Mucosa of stomach (tissue), 1 donor: ENCODE data around the gene GJC2.

ENCODE experiments used
- H3K27me3 ChIP-seq: one replicate; pipeline ENCODE4 v1.7.0; 2013; ENCODE audit warnings: mild to moderate bottlenecking, low read length; ENCODE audit not compliant: control insufficient read depth, insufficient read depth
- H3K36me3 ChIP-seq: one replicate; pipeline ENCODE4 v1.7.0; 2013; ENCODE audit warnings: low read length; ENCODE audit not compliant: control insufficient read depth, insufficient read depth
- H3K4me1 ChIP-seq: one replicate; pipeline ENCODE4 v1.7.0; 2013; ENCODE audit warnings: mild to moderate bottlenecking, low read length; ENCODE audit not compliant: control insufficient read depth, insufficient read depth
- H3K4me3 ChIP-seq: one replicate; pipeline ENCODE4 v1.7.0; 2013; ENCODE audit warnings: low read length
- H3K9ac ChIP-seq: one replicate; pipeline ENCODE4 v1.7.0; 2013; ENCODE audit warnings: mild to moderate bottlenecking, low read length, moderate library complexity
- H3K9me3 ChIP-seq: one replicate; pipeline ENCODE4 v1.7.0; 2013; ENCODE audit warnings: mild to moderate bottlenecking, low read length, moderate library complexity; ENCODE audit not compliant: control insufficient read depth
- donor health status: Pancreatic carcinoma.

Gene GJC2

GRCh38 chr1:228156941-228157728, 7.4 kb downstream of the GJC2 start:
- Histone ChIP-seq H3K27me3 (peaks cover 9% of the 10 kb centered on the region), H3K9ac (no peak overlapping the region), H3K4me1 (peaks cover 18% of the 10 kb centered on the region), H3K4me3 (no peak overlapping the region), H3K9me3 (no peaks in the 10 kb centered on the region), H3K36me3 (no peaks in the 10 kb centered on the region)

- no peak overlapping the region for H3K4me3 ChIP-seq
- peaks cover 24% of the 10 kb centered on the region for H3K4me1 ChIP-seq
- no peaks in the 10 kb centered on the region for H3K9me3 ChIP-seq
- peaks cover 10% of the 10 kb centered on the region for H3K27me3 ChIP-seq
- no peak overlapping the region for H3K9ac ChIP-seq
- H3K36me3 ChIP-seq, result no peaks in the 10 kb centered on the region
Observed at GRCh38 chr1:228157729-228158126, 8.0 kb downstream of the GJC2 start.

GRCh38 chr1:228158151-228159007, 8.6 kb downstream of the GJC2 start:
- Histone ChIP-seq H3K9ac (no peak overlapping the region), H3K27me3 (peaks cover 10% of the 10 kb centered on the region)

GRCh38 chr1:228159008-228159665, 9.4 kb downstream of the GJC2 start:
- Histone ChIP-seq H3K9ac (no peak overlapping the region), H3K4me3 (no peak overlapping the region), H3K27me3 (peaks cover 10% of the 10 kb centered on the region), H3K4me1 (peaks cover 33% of the 10 kb centered on the region), H3K36me3 (no peaks in the 10 kb centered on the region), H3K9me3 (no peaks in the 10 kb centered on the region)

More at GRCh38 chr1:228158151-228159007, 8.6 kb downstream of the GJC2 start:
- peaks cover 30% of the 10 kb centered on the region for H3K4me1 ChIP-seq
- H3K4me3 ChIP-seq, result no peak overlapping the region
- no peaks in the 10 kb centered on the region for H3K9me3 ChIP-seq
- H3K36me3 ChIP-seq, result no peaks in the 10 kb centered on the region

- H3K36me3 ChIP-seq, result no peaks in the 10 kb centered on the region
- H3K27me3 ChIP-seq, result peaks cover 10% of the 10 kb centered on the region
- peaks cover 32% of the 10 kb centered on the region for H3K4me1 ChIP-seq
- H3K4me3 ChIP-seq, result no peak overlapping the region
- no peaks in the 10 kb centered on the region for H3K9me3 ChIP-seq
- no peak overlapping the region for H3K9ac ChIP-seq
Observed at GRCh38 chr1:228160201-228160761, 10.6 kb downstream of the GJC2 start.

GRCh38 chr1:228161362-228161761, 11.6 kb downstream of the GJC2 start:
- no peaks in the 10 kb centered on the region for H3K9me3 ChIP-seq
- peaks cover 10% of the 10 kb centered on the region for H3K27me3 ChIP-seq
- no peak overlapping the region for H3K9ac ChIP-seq
- no peaks in the 10 kb centered on the region for H3K36me3 ChIP-seq
- H3K4me1 ChIP-seq, result peaks cover 29% of the 10 kb centered on the region
- no peak overlapping the region for H3K4me3 ChIP-seq

GRCh38 chr1:228161866-228162265, 12.1 kb downstream of the GJC2 start:
- H3K4me1 ChIP-seq, result peaks cover 33% of the 10 kb centered on the region
- H3K9ac ChIP-seq, result no peak overlapping the region

GRCh38 chr1:228162286-228163006, 12.7 kb downstream of the GJC2 start:
- Histone ChIP-seq H3K9me3 (no peaks in the 10 kb centered on the region), H3K4me1 (peaks cover 35% of the 10 kb centered on the region), H3K9ac (peak overlapping the region; percentile 58), H3K4me3 (no peak overlapping the region), H3K36me3 (no peaks in the 10 kb centered on the region), H3K27me3 (peaks cover 10% of the 10 kb centered on the region)

More at GRCh38 chr1:228161866-228162265, 12.1 kb downstream of the GJC2 start:
- H3K27me3 ChIP-seq, result peaks cover 10% of the 10 kb centered on the region
- no peaks in the 10 kb centered on the region for H3K9me3 ChIP-seq
- H3K4me3 ChIP-seq, result no peak overlapping the region
- no peaks in the 10 kb centered on the region for H3K36me3 ChIP-seq

GRCh38 chr1:228163007-228163753, 13.4 kb downstream of the GJC2 start:
- Histone ChIP-seq H3K36me3 (no peaks in the 10 kb centered on the region), H3K9ac (peak overlapping the region; percentile 58), H3K9me3 (no peaks in the 10 kb centered on the region), H3K4me1 (peaks cover 35% of the 10 kb centered on the region), H3K4me3 (no peak overlapping the region), H3K27me3 (peaks cover 10% of the 10 kb centered on the region)

GRCh38 chr1:228163776-228164519, 14.2 kb downstream of the GJC2 start:
- H3K4me3 ChIP-seq, result no peak overlapping the region
- peaks cover 35% of the 10 kb centered on the region for H3K4me1 ChIP-seq
- H3K9ac ChIP-seq, result peak overlapping the region; percentile 58
- H3K36me3 ChIP-seq, result no peaks in the 10 kb centered on the region
- no peaks in the 10 kb centered on the region for H3K9me3 ChIP-seq
- H3K27me3 ChIP-seq, result peaks cover 10% of the 10 kb centered on the region
